Measurements from ENCODE around the gene ZNRF1.
"Not testable (repeated sequence)": the region's sequence is repeated elsewhere in the genome, so short reads cannot be mapped to it uniquely, and the experiment has no call there.

DNA sequence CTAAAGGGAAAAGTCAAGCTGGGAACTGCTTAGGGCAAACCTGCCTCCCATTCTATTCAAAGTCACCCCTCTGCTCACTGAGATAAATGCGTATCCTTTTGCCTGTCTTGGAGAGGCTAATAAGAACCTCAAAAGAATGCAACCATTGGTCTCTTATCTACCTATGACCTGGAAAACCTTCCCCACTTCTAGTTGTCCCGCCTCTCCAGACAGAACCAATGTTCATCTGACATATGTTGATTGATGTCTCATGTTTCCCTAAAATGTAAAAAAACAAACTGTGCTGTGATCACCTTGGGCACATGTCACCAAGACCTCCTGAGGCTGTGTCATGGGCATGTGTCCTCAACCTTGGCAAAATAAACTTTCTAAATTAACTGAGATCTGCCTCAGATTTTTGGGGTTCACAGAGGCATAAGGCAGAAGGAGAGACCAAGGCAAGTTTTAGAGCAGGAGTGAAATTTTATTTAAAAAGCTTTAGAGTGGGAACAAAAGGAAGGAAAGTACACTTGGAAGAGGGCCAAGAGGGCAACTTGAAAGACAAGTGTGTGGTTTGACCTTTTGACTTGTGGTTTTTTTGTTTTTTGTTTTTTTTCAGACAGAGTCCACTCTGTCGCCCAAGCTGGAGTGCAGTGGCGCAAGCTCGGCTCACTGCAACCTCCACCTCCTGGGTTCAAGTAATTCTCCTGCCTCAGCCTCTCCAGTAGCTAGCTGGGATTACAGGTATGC is 130.8 kb downstream of the ZNRF1 start:
- TF ChIP-seq POLR2A (IDR thresholded peaks at IDR 0.05), result not testable (repeated sequence)
- TF ChIP-seq, protein P1, sequence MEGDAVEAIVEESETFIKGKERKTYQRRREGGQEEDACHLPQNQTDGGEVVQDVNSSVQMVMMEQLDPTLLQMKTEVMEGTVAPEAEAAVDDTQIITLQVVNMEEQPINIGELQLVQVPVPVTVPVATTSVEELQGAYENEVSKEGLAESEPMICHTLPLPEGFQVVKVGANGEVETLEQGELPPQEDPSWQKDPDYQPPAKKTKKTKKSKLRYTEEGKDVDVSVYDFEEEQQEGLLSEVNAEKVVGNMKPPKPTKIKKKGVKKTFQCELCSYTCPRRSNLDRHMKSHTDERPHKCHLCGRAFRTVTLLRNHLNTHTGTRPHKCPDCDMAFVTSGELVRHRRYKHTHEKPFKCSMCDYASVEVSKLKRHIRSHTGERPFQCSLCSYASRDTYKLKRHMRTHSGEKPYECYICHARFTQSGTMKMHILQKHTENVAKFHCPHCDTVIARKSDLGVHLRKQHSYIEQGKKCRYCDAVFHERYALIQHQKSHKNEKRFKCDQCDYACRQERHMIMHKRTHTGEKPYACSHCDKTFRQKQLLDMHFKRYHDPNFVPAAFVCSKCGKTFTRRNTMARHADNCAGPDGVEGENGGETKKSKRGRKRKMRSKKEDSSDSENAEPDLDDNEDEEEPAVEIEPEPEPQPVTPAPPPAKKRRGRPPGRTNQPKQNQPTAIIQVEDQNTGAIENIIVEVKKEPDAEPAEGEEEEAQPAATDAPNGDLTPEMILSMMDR (IDR thresholded peaks at IDR 0.05 in 8 of 11, conservative IDR thresholded peaks at IDR 0.05 in 3 of 11), result not testable (repeated sequence)
